Breast epithelium (tissue), 4 donors: ENCODE measurements around the gene ARHGEF2. TPM values are rescaled to one million over a fixed set of nuclear protein-coding genes. Genes with fewer than 3 reads are reported as not detected.

Source experiments
- DNase-seq, 2 donors: peaks; one replicate each; pipeline ENCODE4 v3.0.0-alpha.2; 2019; ENCODE audit warnings: low spot score in 2 of 2
- H3K27ac ChIP-seq, 2 donors: fragments of 200-600 bp; sonication (generic) in 1 of 2; one replicate each; pipeline ENCODE4 v1.5.1; 2016 to 2019; ENCODE audit warnings: mild to moderate bottlenecking in 1 of 2
- H3K27me3 ChIP-seq, 2 donors: fragments of 200-600 bp; sonication (generic) in 1 of 2; one replicate each; pipeline versions ENCODE4 v1.5.1 to v1.6.0; 2017 to 2019; ENCODE audit warnings: control low read depth in 1 of 2, mild to moderate bottlenecking in 1 of 2
- H3K36me3 ChIP-seq: fragments of 200-600 bp; one replicate; pipeline ENCODE4 v1.5.1; 2019
- H3K4me1 ChIP-seq, 2 donors: fragments of 200-600 bp; sonication (generic); one replicate each; pipeline ENCODE4 v1.5.1; 2016 to 2019; ENCODE audit warnings: control low read depth in 1 of 2
- H3K4me3 ChIP-seq, 3 donors: fragments of 200-600 bp; sonication (generic); 1 replicate in 2 of 3; 2 replicates in 1 of 3; pipeline ENCODE4 v1.5.1; 2016 to 2019; ENCODE audit warnings: mild to moderate bottlenecking in 3 of 3, moderate library complexity in 2 of 3
- H3K9me3 ChIP-seq, 2 donors: fragments of 200-600 bp; sonication (generic) in 1 of 2; one replicate each; pipeline ENCODE4 v1.5.1; 2016 to 2019; ENCODE audit warnings: control low read depth in 1 of 2
- CTCF ChIP-seq, 3 donors: fragments of 450-650 bp; IDR thresholded peaks; one replicate each; pipeline ENCODE4 v1.5.1; 2016 to 2017; ENCODE audit warnings: antibody characterized with exemption in 3 of 3, mild to moderate bottlenecking in 3 of 3, moderate library complexity in 3 of 3
- POLR2A ChIP-seq: fragments of 450-650 bp; IDR thresholded peaks from one replicate; pipeline ENCODE4 v1.6.1; 2016; ENCODE audit warnings: antibody characterized with exemption, mild to moderate bottlenecking, moderate library complexity
- POLR2AphosphoS5 ChIP-seq, 3 donors: sonication (generic); formaldehyde crosslinking; IDR thresholded peaks; one replicate each; pipeline ENCODE4 v1.6.1; 2017; ENCODE audit warnings: antibody characterized with exemption in 3 of 3
- intact Hi-C: fragments of 100-400 bp; cut with DNase I; formaldehyde crosslinking; loops from one replicate; pipeline ENCODE4 v1.15.1; 2023; ENCODE audit warnings: low total_unique reads
- total RNA-seq, 3 donors: library from RNA; depleted of rRNA; stranded (reverse); fragments of >200 nt; gene quantifications; one replicate each; pipeline ENCODE4 v1.1.0, GENCODE V29; 2016

Gene ARHGEF2
- total RNA-seq, 3 donors from 2014 or later = 81.8 to 93.7 (median 90.4) TPM

- DNase-seq = no peak
- H3K27ac ChIP-seq = peak overlapping the region in 1 of 2 donors; percentile 86
- no peaks in the 10 kb centered on the region for H3K27me3 ChIP-seq
- intact Hi-C loops = loop anchor here (5.0 kb wide), 1 partner anchor 251 kb away; no protein-coding TSS in a partner anchor
- no peak overlapping the region for H3K4me3 ChIP-seq
- TF ChIP-seq CTCF (IDR thresholded peaks at IDR 0.05) (no peak), POLR2A (no peak), POLR2AphosphoS5 (IDR thresholded peaks at IDR 0.05) (no peak)
- peaks cover 18% of the 10 kb centered on the region for H3K36me3 ChIP-seq
- peaks cover 0 to 20% of the 10 kb centered on the region in 2 donors for H3K4me1 ChIP-seq
- no peaks in the 10 kb centered on the region for H3K9me3 ChIP-seq
Observed at GRCh38 chr1:155966135-155966534, 12.2 kb downstream of the ARHGEF2 start.

GRCh38 chr1:155964193-155964592 is 14.2 kb downstream of the ARHGEF2 start:
- peaks cover 18% of the 10 kb centered on the region for H3K36me3 ChIP-seq
- peaks cover 0 to 13% of the 10 kb centered on the region in 2 donors for H3K4me1 ChIP-seq
- no peak overlapping the region for H3K27ac ChIP-seq
- intact Hi-C loops = no loop called here
- H3K4me3 ChIP-seq = no peak overlapping the region
- H3K9me3 ChIP-seq = no peaks in the 10 kb centered on the region
- no peak for DNase-seq
- TF ChIP-seq CTCF (IDR thresholded peaks at IDR 0.05) (no peak), POLR2A (no peak), POLR2AphosphoS5 (IDR thresholded peaks at IDR 0.05) (no peak)
- H3K27me3 ChIP-seq = no peaks in the 10 kb centered on the region

GRCh38 chr1:155962599-155963211 is 15.6 kb downstream of the ARHGEF2 start:
- DNase-seq = no peak
- TF ChIP-seq CTCF (IDR thresholded peaks at IDR 0.05) (no peak), POLR2AphosphoS5 (IDR thresholded peaks at IDR 0.05) (no peak), POLR2A (no peak)
- H3K4me1 ChIP-seq = peaks cover 0 to 8% of the 10 kb centered on the region in 2 donors

GRCh38 chr1:155961937-155962336 is 16.4 kb downstream of the ARHGEF2 start:
- Histone ChIP-seq H3K27ac (peak overlapping the region; percentile 30 to 69), H3K36me3 (peaks cover 19% of the 10 kb centered on the region), H3K4me1 (peaks cover 0 to 8% of the 10 kb centered on the region in 2 donors), H3K27me3 (no peaks in the 10 kb centered on the region), H3K4me3 (no peak overlapping the region), H3K9me3 (no peaks in the 10 kb centered on the region)
- DNase-seq = no peak
- TF ChIP-seq POLR2A (no peak), POLR2AphosphoS5 (IDR thresholded peaks at IDR 0.05) (peak in 1 of 3 donors; percentile 32), CTCF (IDR thresholded peaks at IDR 0.05) (peak in 1 of 3 donors; percentile 19)
- intact Hi-C loops = no loop called here

More at GRCh38 chr1:155962599-155963211, 15.6 kb downstream of the ARHGEF2 start:
- H3K4me3 ChIP-seq = no peak overlapping the region
- intact Hi-C loops = no loop called here
- H3K36me3 ChIP-seq = peaks cover 20% of the 10 kb centered on the region
- H3K9me3 ChIP-seq = no peaks in the 10 kb centered on the region
- no peaks in the 10 kb centered on the region for H3K27me3 ChIP-seq
- peak overlapping the region; percentile 30 to 69 for H3K27ac ChIP-seq

GRCh38 chr1:155960081-155960745 is 18.1 kb downstream of the ARHGEF2 start:
- Histone ChIP-seq H3K4me1 (peaks cover 0 to 8% of the 10 kb centered on the region in 2 donors), H3K27me3 (no peaks in the 10 kb centered on the region), H3K9me3 (no peaks in the 10 kb centered on the region), H3K4me3 (no peak overlapping the region), H3K27ac (peak overlapping the region in 1 of 2 donors; percentile 26), H3K36me3 (peaks cover 8% of the 10 kb centered on the region)
- TF ChIP-seq POLR2AphosphoS5 (IDR thresholded peaks at IDR 0.05) (no peak), CTCF (IDR thresholded peaks at IDR 0.05) (no peak), POLR2A (no peak)
- DNase-seq = no peak
- intact Hi-C loops = no loop called here
